ENCODE data around the gene STEAP4. TPM values are rescaled to one million over a fixed set of nuclear protein-coding genes. Genes with fewer than 3 reads are reported as not detected.

The STEAP4 gene
- total and polyA plus RNA-seq, 3 donors from 2014 or later, result 15.2 to 27.1 (median 16.2) TPM

GRCh38 chr7:88318196-88318595 lies 11.5 kb upstream of the STEAP4 start:
- 93 to 96% methylated on average over 2 of the region's 2 CpGs for WGBS, 2 donors

GRCh38 chr7:88317422-88317821 lies 10.7 kb upstream of the STEAP4 start:
- no peak for TF ChIP-seq POLR2A (IDR thresholded peaks at IDR 0.05)
- TF ChIP-seq CTCF (IDR thresholded peaks at IDR 0.05), result no peak
- H3K4me1 ChIP-seq, result peaks cover 3% of the 10 kb centered on the region
- no peak overlapping the region for H3K4me3 ChIP-seq
- intact Hi-C loops (cut with DNase I; ENCODE audit: low total_unique reads), result no loop called here
- no peaks in the 10 kb centered on the region for H3K27me3 ChIP-seq
- H3K27ac ChIP-seq, result no peak overlapping the region
- H3K36me3 ChIP-seq (ENCODE audit: low read depth, missing control alignments), result no peaks in the 10 kb centered on the region
- no peaks in the 10 kb centered on the region for H3K9me3 ChIP-seq
- WGBS, 2 donors, result 88 to 95% methylated on average over 1 of the region's 1 CpG
- no peak for DNase-seq

More at GRCh38 chr7:88318196-88318595, 11.5 kb upstream of the STEAP4 start:
- Histone ChIP-seq H3K4me3 (no peak overlapping the region), H3K27me3 (no peaks in the 10 kb centered on the region), H3K36me3 (ENCODE audit: low read depth, missing control alignments) (no peaks in the 10 kb centered on the region), H3K4me1 (peaks cover 3% of the 10 kb centered on the region), H3K9me3 (no peaks in the 10 kb centered on the region), H3K27ac (no peak overlapping the region)
- TF ChIP-seq POLR2A (IDR thresholded peaks at IDR 0.05) (no peak), CTCF (IDR thresholded peaks at IDR 0.05) (no peak)
- DNase-seq, result no peak
- intact Hi-C loops (cut with DNase I; ENCODE audit: low total_unique reads), result no loop called here

GRCh38 chr7:88316456-88316855 lies 9.8 kb upstream of the STEAP4 start:
- Histone ChIP-seq H3K27ac (no peak overlapping the region), H3K36me3 (ENCODE audit: low read depth, missing control alignments) (no peaks in the 10 kb centered on the region), H3K9me3 (no peaks in the 10 kb centered on the region), H3K4me3 (no peak overlapping the region), H3K4me1 (peaks cover 3% of the 10 kb centered on the region), H3K27me3 (no peaks in the 10 kb centered on the region)
- intact Hi-C loops (cut with DNase I; ENCODE audit: low total_unique reads), result no loop called here
- TF ChIP-seq CTCF (IDR thresholded peaks at IDR 0.05) (no peak), POLR2A (IDR thresholded peaks at IDR 0.05) (no peak)
- 86 to 92% methylated on average over 1 of the region's 1 CpG for WGBS, 2 donors
- no peak for DNase-seq

- no peak overlapping the region for H3K4me3 ChIP-seq
- peaks cover 3% of the 10 kb centered on the region for H3K4me1 ChIP-seq
- no peak for DNase-seq
- no peaks in the 10 kb centered on the region for H3K27me3 ChIP-seq
- no peak for TF ChIP-seq POLR2A (IDR thresholded peaks at IDR 0.05)
- no peak for TF ChIP-seq CTCF (IDR thresholded peaks at IDR 0.05)
- no peak overlapping the region for H3K27ac ChIP-seq
- 91 to 92% methylated on average over 2 of the region's 2 CpGs for WGBS, 2 donors
- intact Hi-C loops (cut with DNase I; ENCODE audit: low total_unique reads), result no loop called here
- no peaks in the 10 kb centered on the region for H3K36me3 ChIP-seq (ENCODE audit: low read depth, missing control alignments)
- H3K9me3 ChIP-seq, result no peaks in the 10 kb centered on the region
These were observed 8.8 kb upstream of the STEAP4 start for GRCh38 chr7:88315522-88315921.

GRCh38 chr7:88314061-88314491 lies 7.4 kb upstream of the STEAP4 start:
- H3K27me3 ChIP-seq, result no peaks in the 10 kb centered on the region
- DNase-seq, result no peak
- H3K36me3 ChIP-seq (ENCODE audit: low read depth, missing control alignments), result no peaks in the 10 kb centered on the region
- intact Hi-C loops (cut with DNase I; ENCODE audit: low total_unique reads), result no loop called here
- H3K4me1 ChIP-seq, result peaks cover 10% of the 10 kb centered on the region
- no peak overlapping the region for H3K4me3 ChIP-seq
- no peaks in the 10 kb centered on the region for H3K9me3 ChIP-seq
- no peak for TF ChIP-seq POLR2A (IDR thresholded peaks at IDR 0.05)
- TF ChIP-seq CTCF (IDR thresholded peaks at IDR 0.05), result no peak
- 30 to 49% methylated on average over 4 of the region's 4 CpGs for WGBS, 2 donors
- H3K27ac ChIP-seq, result peak overlapping the region in 1 of 2 donors; percentile 31

Measured in testis (tissue), 3 donors.